MM.1S (cell line): ENCODE data around the gene FLT4.

Source experiments
- EZH2 ChIP-seq: fragments of 300-600 bp; sonication (generic); optimal IDR thresholded peaks from 2 replicates; pipeline ENCODE3; 2017; ENCODE audit warnings: low read depth, mild to moderate bottlenecking, antibody characterized with exemption, low read length, mixed read lengths
- EZH2phosphoT487 ChIP-seq: fragments of 300-600 bp; sonication (generic); IDR thresholded peaks from 2 replicates; pipeline ENCODE4 v1.6.1; 2018; ENCODE audit warnings: antibody characterized with exemption, low read length
- TF ChIP-seq, protein P1 (sequence below): fragments of 300-600 bp; sonication (generic); IDR thresholded peaks from 2 replicates; pipeline ENCODE4 v1.5.1; 2016; ENCODE audit warnings: antibody characterized with exemption, low read length, mixed read lengths

DNA sequence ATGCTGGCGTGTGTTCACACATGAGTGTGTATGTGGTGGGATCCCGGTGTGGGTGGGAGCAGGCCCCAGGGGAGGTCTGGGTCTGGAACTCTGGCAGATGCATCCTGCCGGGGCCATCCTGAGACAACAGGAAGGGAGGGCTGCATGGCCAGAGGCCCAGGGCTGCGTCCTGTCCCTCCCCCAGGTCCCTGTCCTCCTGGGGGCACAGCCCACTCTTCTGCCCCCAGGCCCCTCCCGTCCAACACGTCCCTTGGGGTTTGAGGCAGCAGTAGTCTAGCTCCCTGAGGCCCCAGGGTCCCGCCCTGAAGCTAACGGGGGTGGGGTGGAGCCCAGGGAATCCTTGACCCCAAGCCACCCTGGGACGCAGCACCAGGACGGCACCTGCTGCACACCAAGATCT, 16.6 kb downstream of the FLT4 start:
- TF ChIP-seq, protein P1, sequence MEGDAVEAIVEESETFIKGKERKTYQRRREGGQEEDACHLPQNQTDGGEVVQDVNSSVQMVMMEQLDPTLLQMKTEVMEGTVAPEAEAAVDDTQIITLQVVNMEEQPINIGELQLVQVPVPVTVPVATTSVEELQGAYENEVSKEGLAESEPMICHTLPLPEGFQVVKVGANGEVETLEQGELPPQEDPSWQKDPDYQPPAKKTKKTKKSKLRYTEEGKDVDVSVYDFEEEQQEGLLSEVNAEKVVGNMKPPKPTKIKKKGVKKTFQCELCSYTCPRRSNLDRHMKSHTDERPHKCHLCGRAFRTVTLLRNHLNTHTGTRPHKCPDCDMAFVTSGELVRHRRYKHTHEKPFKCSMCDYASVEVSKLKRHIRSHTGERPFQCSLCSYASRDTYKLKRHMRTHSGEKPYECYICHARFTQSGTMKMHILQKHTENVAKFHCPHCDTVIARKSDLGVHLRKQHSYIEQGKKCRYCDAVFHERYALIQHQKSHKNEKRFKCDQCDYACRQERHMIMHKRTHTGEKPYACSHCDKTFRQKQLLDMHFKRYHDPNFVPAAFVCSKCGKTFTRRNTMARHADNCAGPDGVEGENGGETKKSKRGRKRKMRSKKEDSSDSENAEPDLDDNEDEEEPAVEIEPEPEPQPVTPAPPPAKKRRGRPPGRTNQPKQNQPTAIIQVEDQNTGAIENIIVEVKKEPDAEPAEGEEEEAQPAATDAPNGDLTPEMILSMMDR, result no peak
- TF ChIP-seq EZH2 (no peak), EZH2phosphoT487 (no peak)
